Fibroblast of skin of right quadriceps (primary cell): Measurements from ENCODE around the gene IL32.

Source experiments
- DNase-seq: peaks from one replicate; pipeline ENCODE4 v3.0.0-alpha.2; 2013

IL32 gene

GRCh38 chr16:3094289-3095027 lies 29.0 kb downstream of the IL32 start:
- DNase-seq: no peak

DNA sequence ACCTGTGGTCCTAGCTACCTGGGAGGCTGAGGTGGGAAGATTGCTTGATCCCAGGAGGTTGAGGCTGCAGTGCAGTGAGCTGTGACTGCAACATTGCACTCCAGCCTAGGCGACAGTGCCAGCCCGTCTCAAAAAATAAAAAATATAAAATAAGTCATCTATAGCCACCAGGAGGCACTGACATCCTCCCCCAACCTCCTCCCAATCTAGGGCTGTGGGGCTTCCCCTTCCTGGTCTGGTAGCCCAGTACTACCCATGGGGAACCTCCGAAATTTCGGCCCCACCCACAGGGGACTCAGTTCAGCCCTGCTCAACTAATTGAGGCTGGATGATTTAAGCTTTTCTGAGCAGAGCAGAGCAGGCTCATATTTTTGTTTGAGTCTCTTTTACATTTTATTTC lies 30.4 kb downstream of the IL32 start:
- DNase-seq: no peak

- DNase-seq: no peak
Measured at GRCh38 chr16:3096362-3096761, 30.9 kb downstream of the IL32 start.

DNA sequence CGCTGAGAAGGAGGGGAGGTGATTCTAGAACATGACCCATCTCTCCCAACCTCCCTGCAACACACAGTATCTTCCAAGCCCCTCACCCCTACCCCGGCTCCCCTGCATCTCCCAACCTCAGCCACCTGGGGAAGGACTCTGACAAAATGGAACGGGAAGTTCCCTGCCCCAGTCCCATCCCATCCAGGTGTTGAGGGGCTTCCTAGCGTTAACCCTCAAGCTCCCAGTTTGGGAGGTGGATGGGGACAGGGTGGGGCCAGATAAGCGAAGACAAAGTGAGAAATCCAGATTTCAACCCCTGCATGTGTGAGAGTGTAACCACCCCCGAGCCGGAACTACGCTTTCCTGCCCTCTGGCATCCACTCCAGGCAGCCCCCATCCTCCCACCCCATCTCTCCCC lies 31.8 kb downstream of the IL32 start:
- DNase-seq: no peak

DNA sequence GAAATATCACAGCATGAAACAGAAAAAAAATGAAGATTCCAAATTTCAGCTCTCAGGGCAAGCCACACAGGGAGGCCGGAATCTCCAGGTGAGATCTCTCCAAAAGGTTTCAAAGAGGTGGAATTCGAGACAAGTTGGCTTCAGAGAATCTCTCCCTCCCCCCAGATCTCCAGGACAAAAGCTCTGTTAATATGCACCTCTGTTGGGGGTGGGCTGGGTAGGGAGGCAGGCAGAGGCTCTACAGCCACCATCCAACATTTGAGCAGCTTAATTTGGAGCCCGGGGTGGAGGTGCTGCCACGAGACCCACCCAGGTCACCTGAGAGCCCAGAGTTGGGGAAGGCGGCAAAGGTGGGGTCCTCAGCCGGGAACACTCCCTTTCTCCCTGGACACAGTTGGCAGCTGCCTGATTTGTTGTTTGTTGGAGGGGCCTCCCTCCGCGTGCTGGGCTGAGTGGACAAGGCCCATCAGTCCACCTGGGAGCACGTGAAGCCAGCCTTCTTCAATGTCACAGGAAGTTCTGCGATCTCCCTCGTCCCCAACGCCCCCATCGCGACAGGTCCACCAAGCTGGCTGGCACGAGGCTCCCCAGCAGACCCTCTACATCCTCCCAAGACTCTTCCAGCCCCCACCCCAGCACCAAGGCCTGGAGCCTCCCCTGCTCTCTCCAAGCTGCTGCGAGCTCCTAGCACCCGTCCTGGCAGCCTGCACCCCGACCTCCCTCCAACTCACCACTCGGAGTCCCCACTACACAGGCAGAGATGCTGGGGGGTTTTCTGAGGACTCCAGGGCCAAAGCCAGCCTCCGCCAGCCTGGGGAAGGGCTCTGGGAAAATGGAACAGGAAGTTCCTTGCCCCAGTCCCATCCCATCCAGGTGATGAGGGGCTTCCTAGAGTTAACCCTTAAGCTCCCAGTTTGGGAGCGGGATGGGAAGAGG lies 33.3 kb downstream of the IL32 start, which contains the start of gene ZSCAN10:
ZSCAN10 (minus strand) TSS at position 836 of the 936 bp plus-strand sequence. CDS start 6,357 bp downstream, outside the sequence.
- DNase-seq: no peak

- DNase-seq: no peak
Measured at GRCh38 chr16:3099395-3099731, 33.9 kb downstream of the IL32 start.

DNA sequence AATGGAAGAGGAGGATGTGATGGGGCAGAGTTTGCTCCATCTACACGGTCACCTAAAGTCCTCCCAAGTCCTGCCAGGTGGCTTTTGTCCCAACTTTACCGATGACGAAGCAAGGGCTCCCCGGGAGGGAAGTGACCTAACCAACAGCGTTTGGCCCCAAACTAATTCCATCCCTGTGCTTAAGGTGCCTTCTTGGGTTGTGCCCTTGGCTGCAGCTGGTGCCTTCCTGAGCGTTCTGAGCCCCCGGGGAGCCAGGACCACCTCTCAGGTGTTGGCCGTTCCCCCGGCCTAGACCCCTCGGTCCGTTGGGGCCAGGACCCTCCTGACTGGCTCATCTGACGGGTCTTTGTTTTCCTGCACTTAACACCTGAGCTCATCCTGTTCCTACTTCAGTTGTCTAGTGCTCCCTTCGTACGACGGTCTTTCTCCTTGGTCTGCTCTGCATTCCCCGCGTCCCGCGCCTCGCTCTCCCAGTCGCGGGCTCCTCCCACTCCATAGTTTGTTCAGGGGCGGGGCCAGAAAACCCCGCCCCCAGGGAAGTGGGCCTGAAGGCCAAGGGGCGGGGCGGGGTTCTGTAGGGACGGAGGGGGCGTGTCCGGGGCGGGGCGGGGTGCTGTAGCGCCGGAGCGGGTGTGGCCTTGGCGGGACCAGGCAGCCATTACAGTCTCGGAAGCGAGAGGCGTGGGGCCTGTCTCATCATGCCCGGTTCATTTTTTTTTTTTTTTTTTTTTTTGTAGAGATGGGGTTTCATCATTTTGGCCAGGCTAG lies 34.5 kb downstream of the IL32 start:
- DNase-seq: peak; percentile 88

- DNase-seq: peak; percentile 28
Measured at GRCh38 chr16:3101018-3101840, 35.8 kb downstream of the IL32 start.

GRCh38 chr16:3101841-3102470 lies 36.5 kb downstream of the IL32 start:
- no peak for DNase-seq

GRCh38 chr16:3106205-3106928 lies 40.9 kb downstream of the IL32 start:
- peak; percentile 91 for DNase-seq

- DNase-seq: peak; percentile 72
Measured at GRCh38 chr16:3112058-3112880, 46.8 kb downstream of the IL32 start, which contains the start of gene ZNF205. Gene ZNF205, plus strand, starts transcription at chr16:3112586. Its CDS starts 845 bp downstream, at chr16:3113431.

GRCh38 chr16:3112881-3113574 lies 47.6 kb downstream of the IL32 start:
- DNase-seq: no peak

GRCh38 chr16:3113765-3114479 lies 48.5 kb downstream of the IL32 start:
- no peak for DNase-seq

DNA sequence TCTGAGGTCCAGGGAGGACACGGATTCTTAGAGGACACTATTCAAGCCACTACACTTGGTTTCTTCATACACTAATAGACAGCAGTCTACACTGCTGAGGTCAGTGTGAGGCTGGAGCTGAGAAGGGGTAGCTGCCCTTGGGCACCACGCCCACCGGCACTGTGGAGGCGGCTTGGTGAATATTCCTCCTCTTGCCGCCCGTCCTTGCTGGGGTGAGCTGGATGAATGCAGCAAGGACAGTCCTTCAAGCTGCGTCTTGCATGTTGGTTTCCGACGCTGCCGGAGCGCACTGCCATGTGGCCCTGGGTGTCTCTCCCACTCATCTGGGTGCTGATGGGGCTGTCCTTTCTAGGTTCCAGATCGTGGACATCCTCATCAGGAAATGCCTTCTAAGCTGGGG lies 49.6 kb downstream of the IL32 start:
- DNase-seq: no peak

- no peak for DNase-seq
Measured at GRCh38 chr16:3115561-3115960, 50.1 kb downstream of the IL32 start.

DNA sequence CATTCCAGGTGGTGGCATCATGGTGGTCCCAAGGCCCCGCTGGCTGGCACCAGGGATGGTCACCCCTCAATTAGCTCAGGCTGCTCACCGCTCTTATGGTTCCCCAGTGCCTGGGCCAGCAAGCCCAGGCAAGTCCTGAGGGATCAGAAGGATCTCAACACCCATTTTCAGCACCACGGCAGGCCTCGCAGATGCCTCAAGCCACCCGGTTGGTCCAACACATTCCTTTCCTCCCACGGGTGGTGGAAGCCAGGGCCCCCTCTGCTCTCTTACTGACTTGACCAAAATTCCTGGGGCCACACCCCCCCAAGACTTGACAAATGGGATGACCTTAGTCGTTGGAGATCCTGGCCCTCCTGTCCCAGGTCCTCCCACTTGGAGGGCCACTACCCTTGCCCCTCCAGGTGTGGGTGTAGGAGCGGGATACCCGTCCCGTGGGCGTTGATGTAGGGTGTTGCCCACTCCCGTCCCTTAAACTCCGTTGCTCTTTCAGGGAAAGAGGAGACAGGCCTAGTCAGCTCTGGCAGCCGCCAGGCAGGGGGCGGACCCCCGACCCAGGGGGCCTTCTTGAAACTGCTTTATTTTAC lies 52.9 kb downstream of the IL32 start:
- DNase-seq: no peak

DNA sequence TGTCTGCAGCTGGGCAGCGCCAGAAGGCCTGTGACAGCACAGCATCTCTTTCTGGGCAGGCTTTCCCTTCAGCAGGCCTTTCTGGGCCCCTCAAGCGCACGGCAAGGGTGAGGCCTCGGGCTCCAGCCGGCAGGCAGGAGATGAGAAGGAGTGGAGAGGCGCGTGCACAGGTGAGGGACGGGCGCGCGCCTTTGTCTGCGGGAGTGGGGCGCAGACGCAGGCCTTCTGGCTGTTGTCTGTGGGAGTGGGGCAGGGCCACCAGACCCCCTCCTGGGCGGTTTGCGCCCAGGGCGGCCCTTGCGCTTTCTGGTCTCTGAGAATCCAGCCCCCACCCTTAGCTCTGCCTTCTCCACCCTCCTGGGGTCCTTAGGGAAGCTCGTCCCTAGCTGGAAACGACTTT lies 53.4 kb downstream of the IL32 start:
- DNase-seq: no peak
